LHCN-M2 (cell line): Measurements from ENCODE around the gene ELOVL1. TPM values are rescaled to one million over a fixed set of nuclear protein-coding genes. Genes with fewer than 3 reads are reported as not detected.
"Not testable (repeated sequence)": the region's sequence is repeated elsewhere in the genome, so short reads cannot be mapped to it uniquely, and the experiment has no call there.

Experiments
- DNase-seq: peaks from one replicate; pipeline ENCODE4 v3.0.0-alpha.2; 2012; ENCODE audit warnings: low read depth
- total RNA-seq: library from RNA; depleted of rRNA; stranded (reverse); fragments of >200 nt; gene quantifications from 2 replicates; pipeline ENCODE4 v1.2.3, GENCODE V29; 2014

ELOVL1 gene
- total RNA-seq, 1 experiment from 2014 or later = 84.8 TPM

GRCh38 chr1:43382027-43382779 is 14.4 kb upstream of the ELOVL1 start:
- DNase-seq = no peak

GRCh38 chr1:43381612-43382011 is 13.8 kb upstream of the ELOVL1 start:
- DNase-seq = no peak

- no peak for DNase-seq
These were observed 11.7 kb upstream of the ELOVL1 start for GRCh38 chr1:43379476-43379875.

GRCh38 chr1:43377831-43378230 is 10.0 kb upstream of the ELOVL1 start:
- DNase-seq = no peak

GRCh38 chr1:43376723-43377235 is 9.0 kb upstream of the ELOVL1 start:
- DNase-seq = no peak

GRCh38 chr1:43373066-43373940 is 5.5 kb upstream of the ELOVL1 start:
- peak; percentile 81 for DNase-seq

GRCh38 chr1:43372172-43372571 is 4.4 kb upstream of the ELOVL1 start:
- no peak for DNase-seq

- no peak for DNase-seq
These were observed 2.8 kb upstream of the ELOVL1 start for GRCh38 chr1:43370564-43370963.

GRCh38 chr1:43369779-43370178 is 2.0 kb upstream of the ELOVL1 start:
- not testable (repeated sequence) for DNase-seq

GRCh38 chr1:43368646-43369020 is 822 bp upstream of the ELOVL1 start:
- DNase-seq = no peak

- DNase-seq = no peak
These were observed 546 bp downstream of the ELOVL1 start for GRCh38 chr1:43367026-43367903.

GRCh38 chr1:43366601-43367025 is 1.2 kb downstream of the ELOVL1 start:
- no peak for DNase-seq

- no peak for DNase-seq
These were observed 1.6 kb downstream of the ELOVL1 start for GRCh38 chr1:43366179-43366578.

GRCh38 chr1:43365678-43366077 is 2.1 kb downstream of the ELOVL1 start:
- DNase-seq = no peak

- DNase-seq = no peak
These were observed 3.8 kb downstream of the ELOVL1 start for GRCh38 chr1:43363935-43364525.

- DNase-seq = no peak
These were observed 4.4 kb downstream of the ELOVL1 start for GRCh38 chr1:43363283-43363934.

GRCh38 chr1:43360616-43361015 is 7.2 kb downstream of the ELOVL1 start:
- DNase-seq = no peak

GRCh38 chr1:43359696-43360095 is 8.1 kb downstream of the ELOVL1 start:
- DNase-seq = no peak

GRCh38 chr1:43358746-43359693 is 8.8 kb downstream of the ELOVL1 start, which contains the start of gene CDC20:
Gene CDC20 (plus strand): TSS chr1:43358981. CDS start chr1:43359216, 235 bp downstream.
- peak; percentile 98 for DNase-seq
